ENCODE results near the gene OR6C2.
"Not testable (repeated sequence)": the region's sequence is repeated elsewhere in the genome, so short reads cannot be mapped to it uniquely, and the experiment has no call there.

Gene OR6C2

GRCh38 chr12:55428331-55429243 is 15.3 kb upstream of the OR6C2 start (continued):
- TF ChIP-seq, protein P1, sequence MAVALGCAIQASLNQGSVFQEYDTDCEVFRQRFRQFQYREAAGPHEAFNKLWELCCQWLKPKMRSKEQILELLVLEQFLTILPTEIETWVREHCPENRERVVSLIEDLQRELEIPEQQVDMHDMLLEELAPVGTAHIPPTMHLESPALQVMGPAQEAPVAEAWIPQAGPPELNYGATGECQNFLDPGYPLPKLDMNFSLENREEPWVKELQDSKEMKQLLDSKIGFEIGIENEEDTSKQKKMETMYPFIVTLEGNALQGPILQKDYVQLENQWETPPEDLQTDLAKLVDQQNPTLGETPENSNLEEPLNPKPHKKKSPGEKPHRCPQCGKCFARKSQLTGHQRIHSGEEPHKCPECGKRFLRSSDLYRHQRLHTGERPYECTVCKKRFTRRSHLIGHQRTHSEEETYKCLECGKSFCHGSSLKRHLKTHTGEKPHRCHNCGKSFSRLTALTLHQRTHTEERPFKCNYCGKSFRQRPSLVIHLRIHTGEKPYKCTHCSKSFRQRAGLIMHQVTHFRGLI (tag by site-specific recombination; IDR thresholded peaks at IDR 0.05): no peak

- CTCF ChIA-PET; POLR2A ChIA-PET; H3K9me3 ChIP-seq (ENCODE audit: control insufficient read depth, insufficient read depth, low read depth, low read length): not testable (repeated sequence)
Measured at GRCh38 chr12:55441233-55441632, 2.6 kb upstream of the OR6C2 start.

DNA sequence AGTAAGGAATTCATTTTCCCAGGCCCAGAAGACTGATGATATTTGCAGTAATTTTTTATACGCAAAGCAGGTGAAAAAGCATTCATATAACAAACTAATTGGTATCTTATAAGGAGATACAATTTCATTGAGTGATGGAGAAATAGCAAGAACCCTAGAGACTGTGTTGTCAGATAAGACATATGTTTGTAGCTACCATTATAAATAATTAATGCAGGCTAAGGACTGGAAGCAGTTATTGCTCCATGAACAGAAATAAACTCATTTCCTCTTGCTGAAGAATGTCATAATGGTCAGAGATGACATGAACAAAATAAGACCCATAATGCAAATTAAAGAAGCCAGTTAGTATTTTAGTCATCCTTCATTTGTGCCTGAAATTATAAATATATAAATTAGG is 1.5 kb downstream of the OR6C2 start:
- TF ChIP-seq ZNF610 (tag by site-specific recombination; IDR thresholded peaks at IDR 0.05; ENCODE audit: borderline replicate concordance) (no peak), ZNF571 (tag by site-specific recombination; IDR thresholded peaks at IDR 0.05) (no peak), ZNF677 (tag by site-specific recombination; IDR thresholded peaks at IDR 0.05) (no peak), YY2 (tag by site-specific recombination; IDR thresholded peaks at IDR 0.05) (no peak), GLIS2 (tag by site-specific recombination; IDR thresholded peaks at IDR 0.05) (no peak), PRDM6 (tag by site-specific recombination; IDR thresholded peaks at IDR 0.05) (no peak), ZNF221 (tag by site-specific recombination; IDR thresholded peaks at IDR 0.05; ENCODE audit: borderline replicate concordance) (no peak)
- TF ChIP-seq, protein P2, sequence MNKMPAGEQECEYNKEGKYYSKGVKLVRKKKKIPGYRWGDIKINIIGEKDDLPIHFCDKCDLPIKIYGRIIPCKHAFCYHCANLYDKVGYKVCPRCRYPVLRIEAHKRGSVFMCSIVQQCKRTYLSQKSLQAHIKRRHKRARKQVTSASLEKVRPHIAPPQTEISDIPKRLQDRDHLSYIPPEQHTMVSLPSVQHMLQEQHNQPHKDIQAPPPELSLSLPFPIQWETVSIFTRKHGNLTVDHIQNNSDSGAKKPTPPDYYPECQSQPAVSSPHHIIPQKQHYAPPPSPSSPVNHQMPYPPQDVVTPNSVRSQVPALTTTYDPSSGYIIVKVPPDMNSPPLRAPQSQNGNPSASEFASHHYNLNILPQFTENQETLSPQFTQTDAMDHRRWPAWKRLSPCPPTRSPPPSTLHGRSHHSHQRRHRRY (tag by site-specific recombination; IDR thresholded peaks at IDR 0.05): no peak
- H3K9me3 ChIP-seq (ENCODE audit: control insufficient read depth, insufficient read depth, low read depth, low read length): no peaks in the 10 kb centered on the region
- H3K27ac ChIP-seq (ENCODE audit: extremely low read depth, low read depth, low read length): no peak overlapping the region
- no peaks in the 10 kb centered on the region for H3K36me3 ChIP-seq (ENCODE audit: control insufficient read depth in 2 of 2, insufficient read depth in 1 of 2, low read length in 2 of 2)
- no peak overlapping the region for H3K4me3 ChIP-seq (ENCODE audit: low read depth, low read length)
- CTCF ChIA-PET: interaction anchor here (1.1 kb wide), 1 partner anchor 212 kb away, joined by 3 read pairs; no protein-coding TSS in a partner anchor
- H3K4me1 ChIP-seq (ENCODE audit: control insufficient read depth, insufficient read depth, low read length): no peaks in the 10 kb centered on the region
- POLR2A ChIA-PET: no interaction called here

More at GRCh38 chr12:55441233-55441632, 2.6 kb upstream of the OR6C2 start:
- H3K27ac ChIP-seq (ENCODE audit: extremely low read depth, low read depth, low read length); H3K4me3 ChIP-seq (ENCODE audit: low read depth, low read length); H3K36me3 ChIP-seq (ENCODE audit: control insufficient read depth in 2 of 2, insufficient read depth in 1 of 2, low read length in 2 of 2); H3K4me1 ChIP-seq (ENCODE audit: control insufficient read depth, insufficient read depth, low read length): not testable (repeated sequence)

GRCh38 chr12:55446326-55446725 is 2.5 kb downstream of the OR6C2 start:
- TF ChIP-seq ZNF211 (tag by site-specific recombination; IDR thresholded peaks at IDR 0.05; ENCODE audit: low read depth): no peak
- no peak for TF ChIP-seq ZNF792 (tag by site-specific recombination; IDR thresholded peaks at IDR 0.05)
- no peak for TF ChIP-seq ZXDB (tag by site-specific recombination; IDR thresholded peaks at IDR 0.05)
- no peak for TF ChIP-seq YY1 (tag by site-specific recombination; IDR thresholded peaks at IDR 0.05)
- TF ChIP-seq ZNF549 (tag by site-specific recombination; IDR thresholded peaks at IDR 0.05): no peak
- H3K4me3 ChIP-seq (ENCODE audit: low read depth, low read length): no peak overlapping the region
- H3K4me1 ChIP-seq (ENCODE audit: control insufficient read depth, insufficient read depth, low read length): no peaks in the 10 kb centered on the region
- ChIA-PET CTCF (interaction anchor here (1.1 kb wide), 1 partner anchor 211 kb away, joined by 3 read pairs; no protein-coding TSS in a partner anchor), POLR2A (no interaction called here)
- no peak overlapping the region for H3K27ac ChIP-seq (ENCODE audit: extremely low read depth, low read depth, low read length)
- H3K9me3 ChIP-seq (ENCODE audit: control insufficient read depth, insufficient read depth, low read depth, low read length): no peaks in the 10 kb centered on the region
- H3K36me3 ChIP-seq (ENCODE audit: control insufficient read depth in 2 of 2, insufficient read depth in 1 of 2, low read length in 2 of 2): no peaks in the 10 kb centered on the region

Measured in HEK293 (cell line).